Measurements from ENCODE around the gene ACOXL.
"Not testable (repeated sequence)": the region's sequence is repeated elsewhere in the genome, so short reads cannot be mapped to it uniquely, and the experiment has no call there.

The ACOXL gene

GRCh38 chr2:111061191-111061590 lies 328.8 kb downstream of the ACOXL start:
- DNase-seq (ENCODE audit: low read depth in 3 of 3): no peak

DNA sequence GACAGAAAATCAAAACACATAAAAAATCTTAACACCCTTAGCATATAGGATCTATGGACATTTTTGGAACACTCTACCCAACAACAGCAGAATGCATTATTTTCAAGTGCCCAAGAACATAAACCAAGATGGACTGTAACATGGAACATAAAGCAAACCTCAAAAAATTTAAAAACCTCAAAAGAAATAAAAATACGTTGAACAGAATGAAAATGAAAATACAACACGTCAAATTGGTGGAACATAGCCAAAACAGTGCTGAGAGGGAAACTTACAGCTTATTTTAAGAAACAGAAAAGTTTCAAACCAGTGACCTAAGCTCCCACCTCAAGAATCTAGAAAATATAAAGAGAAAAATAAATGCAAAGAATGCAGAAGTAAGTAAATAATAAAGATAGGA lies 330.0 kb downstream of the ACOXL start:
- no peak for DNase-seq (ENCODE audit: low read depth in 3 of 3)

- no peak for DNase-seq (ENCODE audit: low read depth in 3 of 3)
Measured at GRCh38 chr2:111066062-111066593, 333.8 kb downstream of the ACOXL start.

DNA sequence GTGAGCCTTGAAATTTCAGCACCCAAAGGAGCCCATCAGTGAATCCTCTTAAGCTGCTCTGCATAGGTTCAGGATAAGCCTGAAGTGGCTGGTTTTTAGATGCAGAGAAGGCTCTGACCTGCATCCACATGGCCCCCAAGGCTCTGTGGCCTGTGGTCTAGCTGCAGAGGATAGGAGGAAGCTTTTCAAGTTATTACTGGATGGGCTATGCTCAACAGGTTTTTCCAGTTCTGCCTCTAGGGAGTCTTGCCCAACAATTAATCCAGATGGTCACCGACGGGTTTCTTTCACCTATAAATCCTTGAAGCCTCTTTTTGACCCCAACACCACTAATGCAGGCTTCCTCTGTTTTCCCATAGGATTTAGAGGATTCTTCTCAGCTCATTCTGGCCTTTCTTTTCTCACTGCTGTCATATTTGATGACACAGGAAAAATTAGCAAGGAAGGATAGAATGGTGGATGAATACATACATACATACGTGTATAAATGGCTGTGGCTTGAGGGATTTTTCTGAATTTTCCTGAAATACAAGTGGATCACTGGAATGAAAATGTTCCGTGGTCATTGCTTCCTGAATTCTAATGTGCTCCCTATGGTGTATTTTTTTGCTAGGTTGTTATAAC lies 336.2 kb downstream of the ACOXL start:
- no peak for DNase-seq (ENCODE audit: low read depth in 3 of 3)

GRCh38 chr2:111069722-111070121 lies 337.3 kb downstream of the ACOXL start:
- no peak for DNase-seq (ENCODE audit: low read depth in 3 of 3)

- no peak for DNase-seq (ENCODE audit: low read depth in 3 of 3)
Measured at GRCh38 chr2:111071600-111072171, 339.3 kb downstream of the ACOXL start.

- no peak for DNase-seq (ENCODE audit: low read depth in 3 of 3)
Measured at GRCh38 chr2:111072220-111072871, 340.0 kb downstream of the ACOXL start.

- DNase-seq (ENCODE audit: low read depth in 3 of 3): not testable (repeated sequence)
Measured at GRCh38 chr2:111082659-111083058, 350.3 kb downstream of the ACOXL start.

GRCh38 chr2:111091811-111092211 lies 359.4 kb downstream of the ACOXL start:
- DNase-seq (ENCODE audit: low read depth in 3 of 3): no peak

DNA sequence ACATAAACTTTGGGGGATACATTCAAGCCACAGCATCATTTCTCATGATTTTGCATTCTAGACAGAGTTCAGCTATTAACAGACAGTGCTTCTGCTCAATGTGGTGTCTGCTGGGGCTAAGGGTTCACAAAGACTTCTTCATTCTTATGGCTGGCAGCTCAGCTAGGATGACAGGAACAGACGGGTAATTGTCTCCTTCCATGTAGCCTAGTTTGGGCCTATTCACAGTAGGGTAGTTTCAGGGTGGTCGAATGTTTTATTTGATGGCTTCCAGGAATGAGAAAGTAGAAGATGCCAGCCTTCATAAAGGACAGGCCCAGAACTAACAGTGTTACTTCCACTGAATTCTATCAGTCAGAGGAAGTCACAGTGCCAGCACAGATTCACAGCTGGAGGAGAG lies 362.3 kb downstream of the ACOXL start:
- no peak for DNase-seq (ENCODE audit: low read depth in 3 of 3)

DNA sequence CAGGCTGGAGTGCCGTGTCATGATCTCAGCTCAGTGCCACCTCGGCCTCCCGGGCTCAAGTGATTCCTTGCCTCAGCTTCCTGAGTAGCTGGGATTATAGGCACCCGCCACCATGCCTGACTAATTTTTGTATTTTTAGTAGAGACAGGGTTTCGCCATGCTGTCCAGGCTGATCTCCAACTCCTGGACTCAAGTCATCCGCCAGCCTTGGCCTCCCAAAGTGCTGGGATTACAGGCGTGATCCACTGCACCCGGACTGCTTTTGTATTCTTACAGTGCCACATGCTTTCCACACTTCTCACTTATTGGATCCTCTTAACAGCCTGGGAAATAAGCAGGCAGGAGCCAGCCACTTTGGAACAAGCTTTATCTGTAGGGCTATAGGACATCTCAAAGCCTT lies 363.1 kb downstream of the ACOXL start:
- DNase-seq (ENCODE audit: low read depth in 3 of 3): no peak

- no peak for DNase-seq (ENCODE audit: low read depth in 3 of 3)
Measured at GRCh38 chr2:111099402-111099801, 367.0 kb downstream of the ACOXL start.

DNA sequence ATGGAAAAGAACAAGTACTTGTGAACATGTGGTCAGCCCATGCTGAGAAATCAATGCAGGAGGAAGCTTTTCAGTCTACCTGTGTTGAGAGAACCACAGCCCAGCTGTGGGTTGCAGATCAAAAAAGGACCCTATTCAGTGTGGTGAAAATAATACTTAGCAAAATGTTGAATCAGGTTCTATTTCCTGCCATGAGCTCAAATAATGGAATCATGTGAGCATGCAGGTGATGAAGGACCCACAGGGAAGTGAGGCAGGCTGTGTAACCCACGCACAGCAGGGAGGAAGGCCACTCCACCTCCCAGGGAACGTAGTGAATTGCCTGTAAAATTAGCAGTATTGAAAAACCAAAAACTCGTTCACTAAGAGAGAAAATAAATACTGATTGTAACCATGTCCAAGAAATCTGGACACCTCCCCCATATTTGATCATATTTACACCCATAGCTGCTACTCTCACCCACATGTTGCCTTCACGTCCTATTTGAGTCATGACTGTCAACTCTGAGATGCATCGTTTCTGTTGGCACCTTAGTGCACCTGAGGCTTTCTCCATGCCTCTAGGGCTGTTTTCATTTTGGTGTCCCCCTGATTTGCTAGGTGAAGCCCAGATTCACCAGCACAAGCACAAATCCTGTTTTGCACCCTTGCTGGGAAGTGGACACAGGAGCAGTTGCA lies 367.9 kb downstream of the ACOXL start:
- no peak for DNase-seq (ENCODE audit: low read depth in 3 of 3)

GRCh38 chr2:111100765-111101162 lies 368.4 kb downstream of the ACOXL start:
- no peak for DNase-seq (ENCODE audit: low read depth in 3 of 3)

DNA sequence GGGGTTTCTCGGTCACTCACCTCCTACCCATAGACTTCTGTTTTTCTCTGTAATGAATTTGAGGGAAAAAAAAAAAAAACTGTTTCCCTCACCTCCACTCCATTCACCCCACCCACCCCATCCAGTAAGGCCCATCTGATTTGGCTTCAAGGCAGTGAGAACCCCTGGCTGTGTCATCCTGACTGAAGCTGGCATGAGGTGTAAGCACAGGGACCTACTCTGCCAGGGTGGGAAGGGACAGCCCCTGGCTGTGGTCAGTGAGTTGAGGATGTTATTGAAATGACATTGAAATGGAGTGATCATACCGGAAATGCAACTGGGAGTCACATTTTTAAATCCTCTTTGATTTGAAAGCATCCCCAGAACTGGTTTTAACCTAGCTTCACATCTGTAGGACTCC lies 369.2 kb downstream of the ACOXL start:
- DNase-seq (ENCODE audit: low read depth in 3 of 3): no peak

GRCh38 chr2:111102216-111102615 lies 369.8 kb downstream of the ACOXL start:
- no peak for DNase-seq (ENCODE audit: low read depth in 3 of 3)

GRCh38 chr2:111105926-111106325 lies 373.6 kb downstream of the ACOXL start:
- no peak for DNase-seq (ENCODE audit: low read depth in 3 of 3)

DNA sequence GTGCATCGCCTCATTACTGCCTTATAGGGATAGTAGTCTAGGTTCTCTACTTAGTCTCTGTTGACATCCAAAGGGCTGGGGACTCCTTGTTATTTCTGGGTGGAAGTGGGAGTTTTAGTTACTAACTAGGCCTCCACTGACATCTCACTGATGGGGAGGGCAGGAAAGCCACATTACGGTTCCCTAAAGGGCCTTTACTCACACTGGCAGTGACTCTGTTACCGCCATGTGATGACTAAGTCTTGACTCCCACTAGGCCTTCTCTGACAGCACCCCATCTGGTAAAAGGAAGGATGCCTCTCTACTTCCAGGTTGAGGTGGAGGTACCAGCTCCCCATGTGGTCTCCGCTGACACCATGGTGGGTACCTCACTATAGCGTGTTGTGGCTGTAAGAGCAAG lies 374.3 kb downstream of the ACOXL start:
- DNase-seq (ENCODE audit: low read depth in 3 of 3): no peak

- DNase-seq (ENCODE audit: low read depth in 3 of 3): no peak
Measured at GRCh38 chr2:111108745-111109271, 376.4 kb downstream of the ACOXL start.

DNA sequence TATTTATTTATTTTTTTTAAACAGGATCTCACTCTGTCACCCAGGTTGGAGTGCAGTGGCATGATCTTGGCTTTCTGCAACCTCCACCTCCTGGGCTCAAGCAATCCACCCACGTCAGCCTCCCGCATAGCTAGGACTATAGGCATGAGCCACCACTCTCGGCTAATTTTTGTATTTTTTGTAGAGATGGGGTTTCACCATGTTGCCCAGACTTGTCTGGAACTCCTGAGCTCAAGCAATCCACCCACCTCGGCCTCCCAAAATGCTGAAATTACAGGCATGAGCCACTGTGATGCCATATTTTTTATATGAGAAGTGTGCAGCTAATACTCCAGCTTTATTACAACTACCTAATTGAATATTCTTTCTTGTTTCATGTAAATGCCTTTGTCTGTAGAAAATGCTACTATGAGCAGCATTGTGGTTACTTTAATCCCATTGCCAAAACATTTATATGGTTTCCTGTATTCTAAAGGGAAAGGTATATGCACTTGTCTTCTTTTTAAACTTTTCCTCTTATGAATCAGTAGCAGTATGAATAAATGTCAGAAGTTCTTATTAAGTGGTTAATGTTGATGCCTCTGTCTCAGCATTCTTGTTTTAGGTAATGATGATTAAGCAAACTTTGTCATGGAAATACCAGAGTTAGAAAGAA lies 378.9 kb downstream of the ACOXL start:
- no peak for DNase-seq (ENCODE audit: low read depth in 3 of 3)

GRCh38 chr2:111113838-111114237 lies 381.5 kb downstream of the ACOXL start:
- no peak for DNase-seq (ENCODE audit: low read depth in 3 of 3)

Data from stimulated activated CD4-positive, alpha-beta T cell treated with anti-CD3 and anti-CD28 coated beads, TNF-alpha, amount 100 ng/mL, for 48 hours (primary cell).